IPS DF 19.7 (cell line): Measurements from ENCODE around the gene UNC13A.

Source experiments
- DNase-seq: peaks from one replicate; pipeline ENCODE4 v3.0.0-alpha.2; 2013; ENCODE audit warnings: low read depth, low spot score

UNC13A gene

GRCh38 chr19:17687857-17688784 is at the start of gene UNC13A:
UNC13A (minus strand) TSS chr19:17688354; CDS start chr19:17688199, 155 bp downstream.
- DNase-seq: no peak

GRCh38 chr19:17737690-17738153 is 49.6 kb upstream of the UNC13A start:
- DNase-seq: no peak

- no peak for DNase-seq
Observed at GRCh38 chr19:17735410-17735809, 47.3 kb upstream of the UNC13A start.

- no peak for DNase-seq
Observed at GRCh38 chr19:17734146-17734545, 46.0 kb upstream of the UNC13A start.

GRCh38 chr19:17733127-17733526 is 45.0 kb upstream of the UNC13A start:
- DNase-seq: no peak

- no peak for DNase-seq
Observed at GRCh38 chr19:17727843-17728242, 39.7 kb upstream of the UNC13A start.

GRCh38 chr19:17726964-17727773 is 39.0 kb upstream of the UNC13A start:
- DNase-seq: no peak

- no peak for DNase-seq
Observed at GRCh38 chr19:17726136-17726741, 38.1 kb upstream of the UNC13A start.

GRCh38 chr19:17725422-17726078 is 37.4 kb upstream of the UNC13A start:
- DNase-seq: no peak

GRCh38 chr19:17724655-17725054 is 36.5 kb upstream of the UNC13A start:
- DNase-seq: no peak

GRCh38 chr19:17722655-17723240 is 34.6 kb upstream of the UNC13A start:
- DNase-seq: no peak

GRCh38 chr19:17721821-17722220 is 33.7 kb upstream of the UNC13A start:
- no peak for DNase-seq

GRCh38 chr19:17721111-17721628 is 33.0 kb upstream of the UNC13A start:
- no peak for DNase-seq

- DNase-seq: no peak
Observed at GRCh38 chr19:17720440-17720839, 32.3 kb upstream of the UNC13A start.

GRCh38 chr19:17719730-17720400 is 31.7 kb upstream of the UNC13A start:
- no peak for DNase-seq

- peak; percentile 50 for DNase-seq
Observed at GRCh38 chr19:17718947-17719711, 31.0 kb upstream of the UNC13A start, which contains the start of gene MAP1S. MAP1S (plus strand) TSS chr19:17719480; CDS start chr19:17719503, 23 bp downstream.

- DNase-seq: no peak
Observed at GRCh38 chr19:17718550-17718946, 30.4 kb upstream of the UNC13A start.

- no peak for DNase-seq
Observed at GRCh38 chr19:17716309-17716929, 28.3 kb upstream of the UNC13A start.

GRCh38 chr19:17711851-17712250 is 23.7 kb upstream of the UNC13A start:
- DNase-seq: no peak
